HG03159 (cell line): ENCODE data around the gene UVRAG.

Experiments
- ATAC-seq: cut with Tn5 transposase; IDR thresholded peaks from one replicate; pipeline ENCODE4 v1.9.1; 2021; ENCODE audit warnings: mild to moderate bottlenecking, moderate library complexity; ENCODE audit not compliant: unreplicated experiment

The UVRAG gene

DNA sequence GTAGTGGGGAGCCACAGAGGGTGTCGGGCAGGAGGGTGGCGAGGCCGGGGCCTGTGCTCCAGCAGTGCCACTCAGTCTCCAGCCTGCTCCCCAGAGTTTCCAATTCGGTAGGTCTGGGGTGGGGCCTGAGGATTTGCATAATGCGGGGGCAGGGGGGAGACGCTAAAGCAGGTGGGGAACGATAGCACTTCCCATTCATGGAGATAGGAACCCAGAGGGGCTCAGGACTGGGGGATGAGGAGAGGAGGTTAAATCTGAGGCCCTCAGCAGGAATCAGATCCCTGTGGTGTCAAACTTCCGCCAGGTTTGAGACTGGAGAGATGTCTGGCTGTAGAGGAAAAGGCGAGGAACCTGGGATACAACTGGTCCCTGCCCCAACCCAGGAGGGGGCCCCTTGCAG is 361.5 kb downstream of the UVRAG start:
- ATAC-seq: no peak

DNA sequence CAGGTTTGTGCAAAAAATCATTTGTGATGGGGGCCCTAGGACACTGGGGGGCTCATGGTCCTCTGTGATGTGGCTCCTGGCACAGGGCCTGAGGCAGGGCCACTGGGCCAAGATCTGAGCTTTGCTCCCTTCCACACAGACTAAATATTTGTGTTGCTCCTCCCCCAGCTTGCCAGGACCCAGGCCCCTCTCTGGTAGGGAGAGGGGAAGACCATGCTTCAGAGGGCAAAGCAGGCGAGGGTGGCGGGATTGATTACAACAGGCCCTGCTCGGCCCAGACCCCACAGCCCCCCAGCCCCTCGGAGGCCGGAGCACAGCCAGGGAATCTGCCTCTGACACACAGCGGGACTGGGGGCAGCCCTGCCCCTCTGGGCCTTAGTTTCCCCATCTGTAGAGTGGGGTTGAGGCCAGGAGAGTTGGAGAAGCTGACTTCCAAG is 362.3 kb downstream of the UVRAG start:
- ATAC-seq: no peak

DNA sequence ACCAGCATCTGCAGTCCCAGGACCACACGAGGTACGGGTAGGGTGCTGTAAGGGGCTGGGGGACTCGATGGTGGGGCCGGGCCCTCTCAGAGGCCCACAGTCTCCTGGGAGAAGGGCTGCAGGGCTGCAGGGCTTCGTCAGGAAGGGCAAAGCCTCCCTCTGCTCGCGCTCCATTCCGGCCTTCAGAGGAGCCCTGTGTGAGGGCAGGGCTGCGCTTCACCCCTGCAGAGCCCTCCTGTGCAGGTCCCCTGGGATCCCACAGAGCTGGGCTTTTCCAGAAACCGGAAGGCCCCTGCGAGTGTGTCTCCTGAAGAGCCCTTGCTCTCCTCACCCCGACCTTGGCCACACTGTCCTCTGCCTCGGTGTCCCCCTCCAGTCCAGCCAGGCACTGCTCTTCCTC is 364.1 kb downstream of the UVRAG start:
- no peak for ATAC-seq

DNA sequence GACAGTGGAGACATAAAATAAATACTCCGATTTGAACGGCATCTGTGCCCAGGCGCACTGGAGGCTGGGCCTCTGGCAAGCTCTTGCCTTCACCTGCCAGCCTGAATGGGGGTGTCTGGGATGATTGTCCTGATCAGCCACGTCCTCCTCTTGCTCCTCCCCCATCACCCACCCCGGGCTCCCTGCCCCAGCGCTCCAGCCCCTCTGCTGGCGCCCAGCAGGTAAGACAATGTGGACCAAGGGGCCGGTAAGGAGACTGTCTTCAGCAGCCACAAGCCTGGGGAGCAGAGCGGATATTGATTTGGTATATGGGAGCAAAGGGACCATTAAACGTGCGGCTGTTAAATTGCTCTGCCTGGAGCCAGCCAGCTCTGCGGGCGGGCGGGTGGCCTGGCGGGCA is 366.4 kb downstream of the UVRAG start:
- no peak for ATAC-seq

DNA sequence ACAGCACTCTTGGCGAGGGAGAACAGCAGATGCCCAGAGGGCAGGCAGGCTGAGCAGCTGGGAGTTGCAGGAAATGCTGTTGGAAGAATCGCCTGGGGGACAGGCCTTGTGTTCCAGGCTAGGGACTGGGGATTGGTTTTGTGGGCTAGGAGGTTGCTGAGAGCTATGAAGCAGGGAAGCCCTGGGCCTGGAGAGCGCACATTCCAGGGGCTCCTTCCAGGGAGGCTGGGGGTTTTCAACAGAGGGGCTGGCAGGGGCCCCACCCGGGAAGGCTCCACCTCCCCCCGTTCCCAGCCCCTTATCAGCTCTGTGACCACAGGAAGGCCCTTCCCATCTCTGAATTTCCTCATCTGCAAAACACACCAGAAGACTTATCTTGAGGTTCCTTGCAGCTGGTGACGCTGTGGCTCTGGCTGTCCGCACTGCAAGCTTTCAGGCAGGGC is 369.6 kb downstream of the UVRAG start:
- ATAC-seq: no peak

DNA sequence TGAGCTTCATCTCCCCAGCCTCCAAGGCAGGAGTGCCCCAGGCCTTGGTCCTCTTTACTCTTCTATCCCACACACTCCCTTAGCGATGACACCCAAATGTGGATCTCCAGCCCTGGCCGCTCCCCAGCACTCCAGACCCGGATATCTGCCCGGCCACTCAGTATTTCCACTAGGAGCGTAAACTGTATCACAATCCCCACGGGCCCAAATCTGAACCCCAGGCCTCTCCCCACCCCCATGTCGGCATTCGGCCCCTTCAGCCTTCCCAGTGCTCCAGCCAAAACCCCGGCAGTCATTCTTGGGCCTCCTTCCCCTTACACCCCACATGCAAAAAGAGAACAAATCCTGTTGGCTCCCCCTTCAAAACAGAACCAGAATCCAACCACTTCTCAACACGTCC is 370.5 kb downstream of the UVRAG start:
- no peak for ATAC-seq

DNA sequence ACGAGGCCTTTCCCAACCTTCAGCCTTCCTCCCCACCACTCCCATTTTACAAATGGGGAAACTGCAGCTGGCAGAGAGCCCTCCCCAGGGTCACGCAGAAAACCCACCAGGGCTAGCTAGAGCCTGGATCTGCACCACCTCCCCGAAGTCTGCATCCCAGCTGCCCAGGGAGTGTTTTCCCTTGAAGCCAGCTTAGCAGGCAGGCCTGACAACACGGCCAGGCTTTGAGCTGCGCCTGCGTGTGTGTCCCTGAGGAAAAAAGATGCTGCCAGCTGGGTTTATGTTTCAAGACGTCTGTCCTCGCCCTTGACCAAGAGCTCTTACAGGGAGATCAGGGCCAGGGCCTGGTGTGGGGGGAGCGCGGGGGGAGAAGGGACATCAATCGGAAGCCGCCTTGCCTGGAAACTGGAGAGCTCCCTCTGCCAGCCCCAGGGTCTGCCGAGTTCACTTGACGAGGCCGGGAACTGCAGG is 371.0 kb downstream of the UVRAG start:
- no peak for ATAC-seq

DNA sequence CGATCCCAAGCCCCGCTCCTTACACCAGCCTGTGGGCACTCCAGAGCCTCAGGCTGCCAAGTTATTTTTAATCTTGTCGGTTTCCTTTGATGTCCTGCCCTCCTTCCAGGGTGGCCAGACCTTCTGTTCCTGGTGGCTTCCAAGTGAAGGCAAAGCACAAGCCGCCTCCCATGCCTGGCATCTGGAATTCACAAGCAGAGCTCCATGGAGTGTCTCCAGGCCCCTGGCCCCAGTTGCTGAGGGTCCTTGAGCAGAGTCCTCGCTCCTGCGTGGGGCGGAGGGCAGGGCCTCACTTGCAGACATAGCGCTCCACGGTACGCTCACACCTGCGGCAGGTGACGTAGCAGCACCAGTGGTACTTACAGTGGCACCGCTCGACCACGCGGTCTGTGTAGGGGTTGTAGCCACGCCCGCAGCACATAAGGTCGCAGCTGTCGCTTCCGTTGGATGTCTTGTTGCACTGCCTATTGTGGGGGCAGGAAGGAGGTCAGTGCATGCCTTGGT is 371.8 kb downstream of the UVRAG start:
- ATAC-seq: no peak

DNA sequence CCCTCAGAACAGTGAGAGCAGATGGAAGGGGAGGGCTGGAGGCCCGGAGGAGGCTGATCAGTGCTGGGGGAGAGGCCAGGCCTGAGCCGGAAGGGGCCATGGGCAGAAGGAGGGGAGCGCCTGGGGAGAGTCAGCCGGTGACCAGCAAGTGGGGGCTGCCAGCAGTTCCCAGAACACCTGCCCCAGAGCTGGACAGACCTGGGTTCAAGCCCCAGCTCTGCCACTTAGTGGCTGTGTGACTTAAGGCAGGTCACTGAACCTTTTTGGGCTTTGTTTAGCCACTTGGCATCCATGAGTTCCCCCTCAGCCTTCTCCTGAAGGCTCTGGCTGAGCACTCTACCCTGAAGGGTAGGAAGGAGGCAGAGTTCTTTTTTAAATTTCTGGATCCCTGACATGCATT is 373.9 kb downstream of the UVRAG start:
- ATAC-seq: no peak

DNA sequence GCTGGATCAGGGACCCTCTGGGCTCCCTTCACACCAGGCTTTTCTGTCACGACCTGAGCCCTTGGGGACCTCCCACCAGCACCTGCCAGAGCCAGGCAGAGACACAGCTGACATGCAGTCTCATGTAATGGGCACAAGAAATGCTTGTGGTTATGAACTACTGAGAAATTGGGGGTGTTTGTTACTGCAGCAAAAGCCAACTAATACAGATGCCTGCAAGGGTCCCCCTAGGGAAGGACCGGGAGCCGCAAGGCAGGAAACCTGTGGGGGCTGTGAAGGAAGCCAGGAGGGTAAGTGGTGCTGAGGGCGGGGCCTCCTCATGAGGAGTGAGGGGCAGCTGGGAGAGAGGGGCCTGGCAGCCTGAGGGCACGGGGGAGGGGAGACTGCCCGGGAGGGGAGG is 374.7 kb downstream of the UVRAG start:
- no peak for ATAC-seq

DNA sequence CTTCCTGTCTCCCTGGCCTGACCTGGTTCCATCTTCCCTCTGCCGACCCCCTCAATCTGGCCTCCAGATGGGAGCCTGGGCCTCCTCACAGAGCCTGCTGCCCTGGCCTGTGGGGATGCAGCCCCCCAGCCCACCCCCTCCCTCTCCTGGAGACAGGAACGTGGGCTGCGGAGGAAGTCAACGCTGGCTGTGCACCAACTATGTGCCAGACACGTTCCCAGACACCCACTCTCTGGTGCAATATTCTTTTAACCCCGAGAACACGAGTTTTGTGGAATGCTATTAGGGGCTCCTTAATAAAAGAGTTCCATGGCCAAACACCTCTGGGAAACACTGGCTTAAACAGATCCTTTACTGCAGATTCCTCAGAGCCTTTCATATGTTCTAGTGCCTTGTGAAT is 375.4 kb downstream of the UVRAG start:
- no peak for ATAC-seq
